Upper lobe of left lung (tissue), 6 donors: ENCODE results near the gene ATP1A1. TPM values are rescaled to one million over a fixed set of nuclear protein-coding genes. Genes with fewer than 3 reads are reported as not detected.

Experiments
- ATAC-seq, 2 donors: fragments of 200-7000 bp; cut with Tn5 transposase; one replicate each; pipeline ENCODE4 v1.9.1; 2022; ENCODE audit warnings: mild to moderate bottlenecking in 2 of 2, moderate library complexity in 2 of 2; ENCODE audit not compliant: low FRiP score in 2 of 2
- DNase-seq, 2 donors: peaks; one replicate each; pipeline ENCODE4 v3.0.0-alpha.2; 2019 to 2020
- H3K27ac ChIP-seq, 4 donors: fragments of 200-600 bp; sonication (generic); one replicate each; pipeline ENCODE4 v1.5.1; 2016 to 2019
- H3K27me3 ChIP-seq, 4 donors: fragments of 200-600 bp; sonication (generic); one replicate each; pipeline ENCODE4 v1.5.1; 2017 to 2019
- H3K36me3 ChIP-seq, 4 donors: fragments of 200-600 bp; sonication (generic); one replicate each; pipeline ENCODE4 v1.5.1; 2016 to 2019
- H3K4me1 ChIP-seq, 4 donors: fragments of 200-600 bp; sonication (generic); one replicate each; pipeline ENCODE4 v1.5.1; 2018 to 2019
- H3K4me3 ChIP-seq, 4 donors: fragments of 200-600 bp; sonication (generic); one replicate each; pipeline ENCODE4 v1.5.1; 2017 to 2019; ENCODE audit warnings: mild to moderate bottlenecking in 2 of 4, moderate library complexity in 1 of 4
- H3K9me3 ChIP-seq, 4 donors: fragments of 200-600 bp; sonication (generic); one replicate each; pipeline ENCODE4 v1.5.1; 2018 to 2019
- EP300 ChIP-seq, 4 donors: sonication (generic); formaldehyde crosslinking; IDR thresholded peaks; one replicate each; pipeline ENCODE4 v1.5.1; 2017; ENCODE audit warnings: antibody characterized with exemption in 4 of 4, control low read depth in 2 of 4
- POLR2A ChIP-seq, 4 donors: fragments of 450-650 bp; IDR thresholded peaks; one replicate each; pipeline ENCODE4 v1.5.1; 2016 to 2017; ENCODE audit warnings: antibody characterized with exemption in 4 of 4, mild to moderate bottlenecking in 2 of 4
- POLR2AphosphoS5 ChIP-seq, 2 donors: sonication (generic); formaldehyde crosslinking; IDR thresholded peaks; one replicate each; pipeline ENCODE4 v1.5.1; 2017; ENCODE audit warnings: antibody characterized with exemption in 2 of 2
- WGBS, 2 donors: methylation state at CpG; one replicate each; pipeline ENCODE4 v1.1.5; 2017 to 2018; 5-methylcytosine and 5-hydroxymethylcytosine counted together
- total RNA-seq, 6 donors: library from RNA; depleted of rRNA in 4 of 6; stranded (reverse); fragments of >200 nt in 4 of 6; gene quantifications; one replicate each; pipeline versions ENCODE4 v1.1.0 to v1.2.1, GENCODE V29; 2016 to 2021
- TF ChIP-seq, protein P1 (sequence below), 6 experiments: fragments of 450-650 bp in 4 of 6; fragments of 200-600 bp in 2 of 6; sonication (generic) in 2 of 6; IDR thresholded peaks; one replicate each; pipeline ENCODE4 v1.5.1; 2016 to 2019; ENCODE audit warnings: antibody characterized with exemption in 6 of 6
- donor health status: DM: no; HTN: no; CAD: no; lungs with moderate emphysema.
- donor health status: DM: no; HTN: yes; CAD: no; lungs with severe emphysema.

The ATP1A1 gene
- total RNA-seq, 6 donors from 2014 or later: 383 to 829 (median 696) TPM

DNA sequence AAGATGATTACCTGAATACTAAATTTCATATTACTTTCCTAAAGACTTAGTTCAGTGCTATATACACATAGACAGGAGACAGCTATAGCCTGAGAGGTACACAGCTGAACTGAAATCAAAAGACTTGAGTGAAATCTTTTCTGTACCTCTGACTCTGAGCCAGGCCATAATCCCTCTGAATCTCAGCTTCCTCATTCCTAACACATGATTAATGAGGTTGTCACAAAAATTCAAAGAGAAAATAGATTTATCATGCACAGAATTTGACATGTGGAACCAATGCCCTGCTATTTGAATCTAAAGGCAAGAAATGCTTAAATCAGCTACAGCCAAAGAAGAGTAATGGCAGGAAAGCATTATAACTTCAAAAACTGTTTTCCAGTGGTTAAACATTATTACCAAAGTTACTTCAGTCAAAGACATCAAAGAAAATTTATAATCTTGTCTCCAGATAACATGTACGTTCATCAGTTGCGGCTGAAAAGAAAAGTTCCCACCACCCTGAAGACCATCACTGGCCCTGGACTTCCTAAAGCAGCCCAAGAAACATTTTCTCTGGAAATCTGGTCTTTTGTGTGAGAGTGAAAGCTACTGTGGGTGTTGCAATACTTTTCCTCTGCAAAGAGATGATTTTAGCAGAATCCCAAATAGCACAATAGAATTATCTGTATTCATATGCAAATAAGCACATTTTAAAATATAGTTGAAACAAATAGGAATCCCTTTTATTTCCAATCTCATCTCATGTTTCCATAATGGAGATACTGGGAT, 13.8 kb upstream of the ATP1A1 start:
- whole genome bisulfite sequencing, 2 donors: 78 to 79% methylated on average over 2 of the region's 2 CpGs
- no peak for TF ChIP-seq POLR2AphosphoS5 (IDR thresholded peaks at IDR 0.05)
- TF ChIP-seq, protein P1, sequence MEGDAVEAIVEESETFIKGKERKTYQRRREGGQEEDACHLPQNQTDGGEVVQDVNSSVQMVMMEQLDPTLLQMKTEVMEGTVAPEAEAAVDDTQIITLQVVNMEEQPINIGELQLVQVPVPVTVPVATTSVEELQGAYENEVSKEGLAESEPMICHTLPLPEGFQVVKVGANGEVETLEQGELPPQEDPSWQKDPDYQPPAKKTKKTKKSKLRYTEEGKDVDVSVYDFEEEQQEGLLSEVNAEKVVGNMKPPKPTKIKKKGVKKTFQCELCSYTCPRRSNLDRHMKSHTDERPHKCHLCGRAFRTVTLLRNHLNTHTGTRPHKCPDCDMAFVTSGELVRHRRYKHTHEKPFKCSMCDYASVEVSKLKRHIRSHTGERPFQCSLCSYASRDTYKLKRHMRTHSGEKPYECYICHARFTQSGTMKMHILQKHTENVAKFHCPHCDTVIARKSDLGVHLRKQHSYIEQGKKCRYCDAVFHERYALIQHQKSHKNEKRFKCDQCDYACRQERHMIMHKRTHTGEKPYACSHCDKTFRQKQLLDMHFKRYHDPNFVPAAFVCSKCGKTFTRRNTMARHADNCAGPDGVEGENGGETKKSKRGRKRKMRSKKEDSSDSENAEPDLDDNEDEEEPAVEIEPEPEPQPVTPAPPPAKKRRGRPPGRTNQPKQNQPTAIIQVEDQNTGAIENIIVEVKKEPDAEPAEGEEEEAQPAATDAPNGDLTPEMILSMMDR (IDR thresholded peaks at IDR 0.05): no peak
- DNase-seq: no peak
- Histone ChIP-seq H3K9me3 (no peaks in the 10 kb centered on the region), H3K4me3 (no peak overlapping the region), H3K27me3 (no peaks in the 10 kb centered on the region), H3K36me3 (no peaks in the 10 kb centered on the region), H3K27ac (no peak overlapping the region), H3K4me1 (peaks cover 0 to 4% (median 1%) of the 10 kb centered on the region in 4 donors)
- ATAC-seq: no peak

DNA sequence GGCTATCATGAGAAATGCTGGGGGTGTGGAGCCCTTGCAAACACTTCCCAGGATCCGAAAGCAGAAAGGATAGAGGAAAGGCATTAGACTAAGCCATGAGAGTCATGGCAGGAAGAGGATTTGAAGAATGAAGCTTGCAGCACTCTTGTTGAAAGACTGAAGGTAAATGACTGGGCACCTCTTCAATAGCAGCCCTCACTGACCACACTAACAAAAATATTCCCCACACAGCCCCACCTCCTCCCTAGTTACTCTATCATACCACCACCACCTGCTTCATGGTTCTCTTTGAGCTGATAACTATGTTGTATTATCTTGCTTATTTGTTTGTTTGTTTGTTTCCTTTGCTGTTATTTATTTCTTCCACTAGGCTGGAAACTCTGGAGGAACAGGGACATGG, 13.2 kb upstream of the ATP1A1 start:
- no peaks in the 10 kb centered on the region for H3K36me3 ChIP-seq
- no peak overlapping the region for H3K4me3 ChIP-seq
- TF ChIP-seq POLR2AphosphoS5 (IDR thresholded peaks at IDR 0.05) (no peak), EP300 (IDR thresholded peaks at IDR 0.05) (no peak), POLR2A (IDR thresholded peaks at IDR 0.05) (no peak)
- TF ChIP-seq, protein P1 (IDR thresholded peaks at IDR 0.05): no peak
- WGBS, 2 donors: 84 to 88% methylated on average over 1 of the region's 1 CpG
- no peaks in the 10 kb centered on the region for H3K9me3 ChIP-seq
- no peak overlapping the region for H3K27ac ChIP-seq
- ATAC-seq: no peak
- H3K4me1 ChIP-seq: peaks cover 0 to 4% (median 1%) of the 10 kb centered on the region in 4 donors
- H3K27me3 ChIP-seq: no peaks in the 10 kb centered on the region
- no peak for DNase-seq

DNA sequence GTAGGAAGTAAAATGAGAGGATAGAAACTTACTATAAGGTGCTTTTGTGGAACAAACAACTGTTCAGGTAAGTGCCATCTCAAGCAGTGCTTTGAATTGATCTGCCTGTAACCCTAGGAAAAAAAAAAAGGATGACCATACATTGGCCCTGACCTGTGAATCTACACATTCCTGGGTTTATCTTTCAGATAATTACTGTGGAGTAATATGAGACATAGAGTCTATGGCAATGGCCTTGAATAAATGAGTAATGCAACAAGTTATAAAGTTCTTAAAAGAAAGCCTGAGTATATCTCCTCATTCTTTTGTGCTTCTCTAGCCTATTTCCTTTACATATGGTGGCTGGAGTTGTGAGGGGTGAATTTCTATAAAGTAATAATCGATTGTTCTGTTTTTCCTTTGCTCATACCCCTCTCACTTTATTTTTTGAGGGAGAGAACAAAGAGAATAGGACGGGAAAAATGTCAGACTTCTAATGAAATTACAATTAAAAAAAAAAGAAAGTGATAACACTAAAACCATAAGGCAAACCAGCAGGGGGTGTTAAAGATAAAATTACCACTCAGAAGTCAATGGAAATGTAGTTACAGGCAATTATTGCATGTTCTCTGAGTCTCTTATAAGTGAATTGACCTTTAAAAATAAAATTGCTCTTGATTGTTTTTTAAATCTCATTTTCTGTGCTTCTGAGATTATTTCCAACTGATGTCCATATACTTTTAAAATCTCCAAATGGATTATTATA, 12.4 kb upstream of the ATP1A1 start:
- ATAC-seq (no peak), DNase-seq (no peak)
- TF ChIP-seq POLR2AphosphoS5 (IDR thresholded peaks at IDR 0.05) (no peak), POLR2A (IDR thresholded peaks at IDR 0.05) (no peak), EP300 (IDR thresholded peaks at IDR 0.05) (no peak)
- TF ChIP-seq, protein P1 (IDR thresholded peaks at IDR 0.05): peak in 3 of 6 experiments; percentile 22 to 38 (median 33)
- no peaks in the 10 kb centered on the region for H3K27me3 ChIP-seq
- H3K4me1 ChIP-seq: peaks cover 0 to 4% (median 1%) of the 10 kb centered on the region in 4 donors
- H3K27ac ChIP-seq: no peak overlapping the region
- no peaks in the 10 kb centered on the region for H3K9me3 ChIP-seq
- 70 to 71% methylated on average over 2 of the region's 2 CpGs for WGBS, 2 donors
- no peaks in the 10 kb centered on the region for H3K36me3 ChIP-seq
- no peak overlapping the region for H3K4me3 ChIP-seq

DNA sequence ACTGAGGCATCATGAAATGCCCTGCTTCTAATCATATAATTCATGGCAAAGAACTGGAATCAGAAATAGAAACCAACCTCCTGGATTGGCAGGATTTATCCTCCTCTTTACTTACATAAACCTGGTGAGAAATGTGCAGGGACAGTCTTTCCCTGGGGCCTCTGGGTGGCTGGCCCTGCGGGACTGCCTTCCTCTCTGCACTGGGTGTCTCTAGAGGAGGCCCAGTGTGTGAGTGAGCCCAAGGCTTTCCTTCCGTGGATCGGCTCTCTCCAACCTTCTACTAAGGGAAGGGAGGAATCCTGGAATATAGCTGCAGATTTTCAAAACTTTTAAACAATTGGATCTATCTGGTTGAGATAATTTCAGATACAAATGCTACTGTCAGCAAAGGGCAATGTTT, 11.4 kb upstream of the ATP1A1 start:
- TF ChIP-seq, protein P1 (IDR thresholded peaks at IDR 0.05): no peak
- no peak for TF ChIP-seq EP300 (IDR thresholded peaks at IDR 0.05)
- TF ChIP-seq POLR2A (IDR thresholded peaks at IDR 0.05): no peak
- TF ChIP-seq POLR2AphosphoS5 (IDR thresholded peaks at IDR 0.05): no peak
- no peak for DNase-seq
- Histone ChIP-seq H3K27me3 (no peaks in the 10 kb centered on the region), H3K9me3 (no peaks in the 10 kb centered on the region), H3K4me1 (peaks cover 0 to 4% (median 1%) of the 10 kb centered on the region in 4 donors), H3K27ac (no peak overlapping the region), H3K4me3 (no peak overlapping the region), H3K36me3 (no peaks in the 10 kb centered on the region)
- 90 to 91% methylated on average over 3 of the region's 3 CpGs for WGBS, 2 donors
- no peak for ATAC-seq
